ENCODE measurements around the gene CMTM6.
"Not testable (repeated sequence)": the region's sequence is repeated elsewhere in the genome, so short reads cannot be mapped to it uniquely, and the experiment has no call there.

Gene CMTM6

GRCh38 chr3:32448686-32449474 is 53.8 kb downstream of the CMTM6 start:
- TF ChIP-seq POLR2A (IDR thresholded peaks at IDR 0.05; ENCODE audit: low read length), result no peak
- no peak for TF ChIP-seq GATA1 (IDR thresholded peaks at IDR 0.05; ENCODE audit: low read depth, low read length)
- no peak for DNase-seq

- no peak for DNase-seq
- TF ChIP-seq GATA1 (IDR thresholded peaks at IDR 0.05; ENCODE audit: low read depth, low read length), result no peak
- TF ChIP-seq POLR2A (IDR thresholded peaks at IDR 0.05; ENCODE audit: low read length), result no peak
These were observed 54.7 kb downstream of the CMTM6 start for GRCh38 chr3:32447865-32448400.

- no peak for DNase-seq
- TF ChIP-seq POLR2A (IDR thresholded peaks at IDR 0.05; ENCODE audit: low read length) (no peak), GATA1 (IDR thresholded peaks at IDR 0.05; ENCODE audit: low read depth, low read length) (no peak)
These were observed 59.2 kb downstream of the CMTM6 start for GRCh38 chr3:32443478-32443877.

- no peak for TF ChIP-seq GATA1 (IDR thresholded peaks at IDR 0.05; ENCODE audit: low read depth, low read length)
- no peak for TF ChIP-seq POLR2A (IDR thresholded peaks at IDR 0.05; ENCODE audit: low read length)
- no peak for DNase-seq
These were observed 59.9 kb downstream of the CMTM6 start for GRCh38 chr3:32442766-32443165.

GRCh38 chr3:32440611-32441350 is 61.9 kb downstream of the CMTM6 start:
- no peak for DNase-seq

GRCh38 chr3:32439421-32439820 is 63.2 kb downstream of the CMTM6 start:
- DNase-seq, result not testable (repeated sequence)

More at GRCh38 chr3:32440611-32441350, 61.9 kb downstream of the CMTM6 start:
- no peak for TF ChIP-seq GATA1 (IDR thresholded peaks at IDR 0.05; ENCODE audit: low read depth, low read length)
- no peak for TF ChIP-seq POLR2A (IDR thresholded peaks at IDR 0.05; ENCODE audit: low read length)

GRCh38 chr3:32438596-32439344 is 63.9 kb downstream of the CMTM6 start:
- TF ChIP-seq POLR2A (IDR thresholded peaks at IDR 0.05; ENCODE audit: low read length) (no peak), GATA1 (IDR thresholded peaks at IDR 0.05; ENCODE audit: low read depth, low read length) (no peak)

GRCh38 chr3:32437896-32438295 is 64.8 kb downstream of the CMTM6 start:
- DNase-seq, result no peak
- TF ChIP-seq GATA1 (IDR thresholded peaks at IDR 0.05; ENCODE audit: low read depth, low read length), result no peak

More at GRCh38 chr3:32438596-32439344, 63.9 kb downstream of the CMTM6 start:
- no peak for DNase-seq

GRCh38 chr3:32436816-32437189 is 65.8 kb downstream of the CMTM6 start:
- TF ChIP-seq POLR2A (IDR thresholded peaks at IDR 0.05; ENCODE audit: low read length) (no peak), GATA1 (IDR thresholded peaks at IDR 0.05; ENCODE audit: low read depth, low read length) (no peak)
- no peak for DNase-seq

GRCh38 chr3:32435911-32436815 is 66.5 kb downstream of the CMTM6 start:
- DNase-seq, result no peak
- TF ChIP-seq POLR2A (IDR thresholded peaks at IDR 0.05; ENCODE audit: low read length) (no peak), GATA1 (IDR thresholded peaks at IDR 0.05; ENCODE audit: low read depth, low read length) (no peak)

GRCh38 chr3:32434206-32434605 is 68.4 kb downstream of the CMTM6 start:
- TF ChIP-seq POLR2A (IDR thresholded peaks at IDR 0.05; ENCODE audit: low read length) (no peak), GATA1 (IDR thresholded peaks at IDR 0.05; ENCODE audit: low read depth, low read length) (no peak)
- DNase-seq, result no peak

GRCh38 chr3:32432711-32433530 is 69.7 kb downstream of the CMTM6 start:
- no peak for DNase-seq
- TF ChIP-seq GATA1 (IDR thresholded peaks at IDR 0.05; ENCODE audit: low read depth, low read length) (no peak), POLR2A (IDR thresholded peaks at IDR 0.05; ENCODE audit: low read length) (no peak)

Measured in erythroblast (primary cell).